Gastroesophageal sphincter (tissue), 4 donors: ENCODE data around the gene MYZAP. TPM values are rescaled to one million over a fixed set of nuclear protein-coding genes. Genes with fewer than 3 reads are reported as not detected.
A peak's percentile ranks its signal among the peaks of the same experiment; 100 is the strongest.

Source experiments
- ATAC-seq: fragments of 150-250 bp; one replicate; pipeline ENCODE4 v1.9.1; 2016; ENCODE audit warnings: mild to moderate bottlenecking, moderate library complexity
- H3K27ac ChIP-seq, 4 donors: fragments of 200-600 bp; sonication (generic) in 3 of 4; 1 replicate in 3 of 4; 2 replicates in 1 of 4; pipeline ENCODE4 v1.5.1; 2016 to 2019
- H3K27me3 ChIP-seq: fragments of 200-600 bp; sonication (generic); one replicate; pipeline ENCODE4 v1.5.1; 2019
- H3K36me3 ChIP-seq, 2 donors: fragments of 200-600 bp; sonication (generic); one replicate each; pipeline ENCODE4 v1.5.1; 2019; ENCODE audit warnings: control low read depth in 1 of 2
- H3K4me1 ChIP-seq, 3 donors: fragments of 200-600 bp; sonication (generic); 1 replicate in 2 of 3; 2 replicates in 1 of 3; pipeline ENCODE4 v1.5.1; 2016 to 2019; ENCODE audit warnings: control low read depth in 2 of 3
- H3K4me3 ChIP-seq, 2 donors: fragments of 200-600 bp; sonication (generic); one replicate each; pipeline ENCODE4 v1.5.1; 2019; ENCODE audit warnings: mild to moderate bottlenecking in 1 of 2, moderate library complexity in 1 of 2
- H3K9me3 ChIP-seq, 3 donors: fragments of 200-600 bp; sonication (generic); one replicate each; pipeline ENCODE4 v1.5.1; 2017 to 2019; ENCODE audit warnings: control low read depth in 2 of 3
- CTCF ChIP-seq, 4 experiments: fragments of 200-600 bp in 2 of 4; fragments of 450-650 bp in 2 of 4; sonication (generic) in 1 of 4; IDR thresholded peaks; one replicate each; pipeline ENCODE4 v1.5.1; 2017 to 2019; ENCODE audit warnings: antibody characterized with exemption in 4 of 4, mild to moderate bottlenecking in 2 of 4, moderate library complexity in 2 of 4
- EP300 ChIP-seq: sonication (generic); formaldehyde crosslinking; IDR thresholded peaks from one replicate; pipeline ENCODE4 v1.6.1; 2017; ENCODE audit warnings: antibody characterized with exemption, mild to moderate bottlenecking
- POLR2A ChIP-seq, 2 donors: fragments of 450-650 bp; IDR thresholded peaks; one replicate each; pipeline ENCODE4 v1.6.1; 2017; ENCODE audit warnings: antibody characterized with exemption in 2 of 2, mild to moderate bottlenecking in 2 of 2, moderate library complexity in 1 of 2
- POLR2AphosphoS5 ChIP-seq: sonication (generic); formaldehyde crosslinking; IDR thresholded peaks from one replicate; pipeline ENCODE4 v1.6.1; 2017; ENCODE audit warnings: antibody characterized with exemption
- WGBS, 2 donors: methylation state at CpG; one replicate each; pipeline ENCODE4 v1.1.5; 2018; ENCODE audit warnings: low coverage in 1 of 2; 5-methylcytosine and 5-hydroxymethylcytosine counted together
- total RNA-seq, 4 donors: library from RNA; depleted of rRNA; stranded (reverse); fragments of >200 nt; gene quantifications; one replicate each; pipeline ENCODE4 v1.1.0, GENCODE V29; 2016

Gene MYZAP
- total RNA-seq, 4 donors from 2014 or later = 13.6 to 299 (median 190) TPM

DNA sequence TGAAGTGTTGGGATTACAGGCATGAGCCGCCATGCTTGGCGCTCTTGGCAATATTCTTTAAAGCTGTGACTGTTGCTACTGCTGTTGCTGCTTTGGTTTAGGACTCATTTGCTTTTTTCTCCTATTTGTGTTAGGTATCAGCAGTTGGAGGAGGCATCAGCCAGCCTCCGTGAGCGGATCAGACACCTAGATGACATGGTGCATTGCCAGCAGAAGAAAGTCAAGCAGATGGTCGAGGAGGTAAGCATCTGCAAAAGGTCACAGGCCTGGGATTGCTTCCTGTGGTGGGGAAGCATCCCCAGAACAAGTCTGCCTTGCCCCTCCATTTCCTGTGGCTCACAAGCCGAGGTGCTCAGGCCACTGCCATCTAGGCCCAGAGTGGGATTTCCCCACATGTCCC, 47.6 kb downstream of the MYZAP start:
- H3K27me3 ChIP-seq = no peaks in the 10 kb centered on the region
- WGBS, 2 donors = 60 to 97% methylated on average over 1 to 4 of the region's 6 CpGs
- H3K9me3 ChIP-seq = no peaks in the 10 kb centered on the region
- TF ChIP-seq POLR2A (IDR thresholded peaks at IDR 0.05) = no peak
- no peak for ATAC-seq
- peaks cover 0 to 31% (median 17%) of the 10 kb centered on the region in 3 donors for H3K4me1 ChIP-seq
- H3K4me3 ChIP-seq = no peak overlapping the region
- H3K27ac ChIP-seq = no peak overlapping the region
- peaks cover 0 to 66% of the 10 kb centered on the region in 2 donors for H3K36me3 ChIP-seq

DNA sequence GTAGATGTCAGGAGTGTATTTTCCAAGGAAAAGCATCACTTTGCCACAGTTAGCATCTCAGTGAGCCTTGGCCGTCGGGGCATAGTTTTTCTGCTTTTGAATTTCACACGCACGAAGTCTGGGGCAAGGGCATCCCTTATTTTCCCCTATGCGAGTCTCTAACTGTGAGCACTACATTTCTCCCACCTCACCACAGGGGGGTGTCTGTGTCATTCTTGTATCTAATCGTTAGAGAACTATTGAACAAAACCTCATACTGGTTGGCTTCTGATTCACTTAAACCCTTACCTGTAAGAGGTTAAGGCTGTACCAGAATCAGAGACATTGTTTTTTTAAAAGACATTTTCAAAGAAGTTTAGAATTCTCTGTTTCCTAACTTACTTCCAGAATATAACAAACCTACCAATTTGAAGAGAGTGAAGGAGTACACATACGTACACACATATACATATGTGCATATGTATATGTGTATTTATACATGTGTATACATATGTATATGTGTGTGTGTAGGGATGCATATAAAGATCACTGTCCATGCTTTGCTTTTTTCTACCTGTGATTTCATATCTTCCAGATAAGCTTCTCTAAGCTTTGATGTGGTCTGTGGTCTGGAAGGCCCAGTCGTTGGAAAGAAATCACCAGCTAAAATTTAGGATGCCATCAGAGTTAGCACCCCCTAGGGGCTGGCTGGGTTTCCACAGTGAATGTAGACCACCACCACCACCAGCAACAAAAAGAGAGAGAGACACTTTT, 49.4 kb downstream of the MYZAP start:
- peaks cover 3 to 83% of the 10 kb centered on the region in 2 donors for H3K36me3 ChIP-seq
- peaks cover 0 to 13% (median 6%) of the 10 kb centered on the region in 3 donors for H3K4me1 ChIP-seq
- no peak for ATAC-seq
- TF ChIP-seq CTCF (IDR thresholded peaks at IDR 0.05) = peak in 2 of 4 experiments; percentile 12 to 28
- TF ChIP-seq POLR2A (IDR thresholded peaks at IDR 0.05) = no peak
- H3K27ac ChIP-seq = no peak overlapping the region
- WGBS, 2 donors = 60 to 80% methylated on average over 7 of the region's 8 CpGs
- no peak overlapping the region for H3K4me3 ChIP-seq
- no peaks in the 10 kb centered on the region for H3K27me3 ChIP-seq
- no peaks in the 10 kb centered on the region for H3K9me3 ChIP-seq

DNA sequence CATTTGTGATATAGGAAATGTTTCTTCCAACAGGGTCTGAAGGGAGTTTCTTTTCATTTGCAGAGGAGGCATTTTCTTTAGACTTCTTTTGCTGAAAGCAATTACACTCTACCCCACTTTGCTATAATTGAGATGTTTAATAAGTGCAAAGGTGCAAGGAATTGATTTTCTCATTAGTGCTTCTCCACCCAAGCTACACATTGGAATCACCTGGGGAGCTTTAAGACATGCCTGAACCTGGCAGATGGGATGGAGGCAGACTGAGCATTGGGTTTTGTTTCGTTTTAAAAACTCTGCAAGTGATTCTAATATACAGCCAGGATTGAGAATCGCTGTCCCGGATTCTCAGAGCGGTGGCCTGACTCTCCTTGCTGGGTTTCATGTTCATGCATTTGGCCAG, 52.1 kb downstream of the MYZAP start:
- TF ChIP-seq POLR2AphosphoS5 = no peak
- TF ChIP-seq CTCF (IDR thresholded peaks at IDR 0.05) = no peak
- TF ChIP-seq POLR2A (IDR thresholded peaks at IDR 0.05) = no peak
- no peak for TF ChIP-seq EP300
- Histone ChIP-seq H3K27me3 (no peaks in the 10 kb centered on the region), H3K9me3 (no peaks in the 10 kb centered on the region), H3K4me1 (peaks cover 0 to 22% (median 3%) of the 10 kb centered on the region in 3 donors), H3K4me3 (no peak overlapping the region), H3K27ac (no peak overlapping the region), H3K36me3 (peaks cover 3 to 80% of the 10 kb centered on the region in 2 donors)
- 60% methylated on average over 1 of the region's 4 CpGs; no CpG with 5 or more reads in 1 of the 2 donors for WGBS, 2 donors
- no peak for ATAC-seq

GRCh38 chr15:57646087-57646486, 54.4 kb downstream of the MYZAP start:
- no peak for ATAC-seq
- WGBS, 2 donors = 79 to 89% methylated on average over 5 of the region's 5 CpGs
- H3K9me3 ChIP-seq = no peaks in the 10 kb centered on the region
- H3K27ac ChIP-seq = peak overlapping the region in 1 of 4 donors; percentile 36
- TF ChIP-seq CTCF (IDR thresholded peaks at IDR 0.05) = no peak
- no peak for TF ChIP-seq EP300
- TF ChIP-seq POLR2A (IDR thresholded peaks at IDR 0.05) = no peak
- no peak for TF ChIP-seq POLR2AphosphoS5
- H3K4me1 ChIP-seq = peaks cover 0 to 22% (median 3%) of the 10 kb centered on the region in 3 donors
- no peaks in the 10 kb centered on the region for H3K27me3 ChIP-seq
- peaks cover 3 to 71% of the 10 kb centered on the region in 2 donors for H3K36me3 ChIP-seq
- H3K4me3 ChIP-seq = no peak overlapping the region

GRCh38 chr15:57647071-57647790, 55.5 kb downstream of the MYZAP start:
- Histone ChIP-seq H3K27ac (peak overlapping the region in 3 of 4 donors; percentile 0 to 36 (median 22)), H3K4me3 (no peak overlapping the region), H3K36me3 (peaks cover 3 to 65% of the 10 kb centered on the region in 2 donors), H3K4me1 (peaks cover 0 to 22% (median 3%) of the 10 kb centered on the region in 3 donors), H3K27me3 (no peaks in the 10 kb centered on the region), H3K9me3 (no peaks in the 10 kb centered on the region)
- 56 to 70% methylated on average over 5 to 6 of the region's 6 CpGs for WGBS, 2 donors
- peak; percentile 22 for ATAC-seq
- no peak for TF ChIP-seq EP300
- TF ChIP-seq POLR2AphosphoS5 = no peak
- TF ChIP-seq CTCF (IDR thresholded peaks at IDR 0.05) = no peak
- TF ChIP-seq POLR2A (IDR thresholded peaks at IDR 0.05) = no peak
